Midbrain (tissue), 1 donor: ENCODE results near the gene MCRIP1.

Experiments used
- DNase-seq: peaks from one replicate; lab custom pipeline; 2025; lab: John Stamatoyannopoulos, UW

MCRIP1 gene

DNA sequence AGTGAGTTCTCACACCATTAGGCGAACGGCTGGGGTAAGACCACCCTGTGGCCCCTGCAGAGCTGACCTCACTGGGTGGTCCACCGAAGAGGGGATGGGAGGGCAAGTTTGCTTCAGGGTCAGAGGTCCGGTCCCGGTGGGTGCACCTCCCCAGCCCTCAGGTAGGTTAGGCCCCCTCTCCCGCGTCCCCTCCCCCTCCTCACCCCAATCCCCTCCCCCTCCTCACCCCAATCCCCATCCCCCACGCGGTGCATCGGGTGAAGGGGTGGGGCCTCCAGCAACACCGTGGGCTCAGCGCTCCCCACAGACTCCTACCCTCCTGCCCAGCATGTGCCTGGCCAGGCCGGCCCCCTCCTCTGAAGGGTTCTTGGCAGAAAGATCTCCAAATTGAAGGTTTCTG is 13.4 kb downstream of the MCRIP1 start:
- DNase-seq = no peak

DNA sequence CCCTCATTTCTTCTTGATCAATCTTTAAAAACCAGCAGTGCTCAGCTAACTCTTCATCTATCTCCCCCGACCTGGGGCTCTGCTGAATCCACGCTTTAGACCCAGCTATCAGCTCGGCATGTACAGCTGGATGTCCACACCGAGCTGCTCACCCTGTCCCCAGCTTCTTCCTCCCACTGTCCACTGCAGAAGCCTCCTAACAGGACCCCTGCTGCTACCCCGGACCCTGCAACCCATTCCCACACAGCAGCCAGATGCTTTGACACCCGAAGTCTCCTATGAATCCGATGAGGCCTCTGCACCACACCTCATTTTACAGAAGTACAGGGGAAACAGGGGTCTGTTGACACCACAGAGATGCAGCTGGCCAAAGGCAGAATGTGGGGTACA is 15.3 kb downstream of the MCRIP1 start:
- no peak for DNase-seq

DNA sequence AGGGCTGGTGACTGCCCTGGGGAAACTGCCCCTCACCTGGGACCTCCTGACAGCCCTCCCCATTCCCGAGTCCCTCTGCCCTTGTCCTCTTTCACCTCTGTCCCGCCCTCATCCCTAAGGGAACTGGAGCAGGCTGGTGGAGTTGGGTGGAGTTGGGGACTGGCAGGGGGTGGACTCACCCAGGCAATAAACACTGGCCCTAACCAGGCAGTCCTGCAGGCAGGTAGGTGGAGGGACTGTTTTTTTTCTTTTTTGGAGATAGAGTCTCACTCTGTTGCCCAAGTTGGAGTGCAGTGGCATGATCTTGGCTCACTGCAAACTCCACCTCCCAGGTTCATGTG is 17.5 kb downstream of the MCRIP1 start:
- DNase-seq = no peak

DNA sequence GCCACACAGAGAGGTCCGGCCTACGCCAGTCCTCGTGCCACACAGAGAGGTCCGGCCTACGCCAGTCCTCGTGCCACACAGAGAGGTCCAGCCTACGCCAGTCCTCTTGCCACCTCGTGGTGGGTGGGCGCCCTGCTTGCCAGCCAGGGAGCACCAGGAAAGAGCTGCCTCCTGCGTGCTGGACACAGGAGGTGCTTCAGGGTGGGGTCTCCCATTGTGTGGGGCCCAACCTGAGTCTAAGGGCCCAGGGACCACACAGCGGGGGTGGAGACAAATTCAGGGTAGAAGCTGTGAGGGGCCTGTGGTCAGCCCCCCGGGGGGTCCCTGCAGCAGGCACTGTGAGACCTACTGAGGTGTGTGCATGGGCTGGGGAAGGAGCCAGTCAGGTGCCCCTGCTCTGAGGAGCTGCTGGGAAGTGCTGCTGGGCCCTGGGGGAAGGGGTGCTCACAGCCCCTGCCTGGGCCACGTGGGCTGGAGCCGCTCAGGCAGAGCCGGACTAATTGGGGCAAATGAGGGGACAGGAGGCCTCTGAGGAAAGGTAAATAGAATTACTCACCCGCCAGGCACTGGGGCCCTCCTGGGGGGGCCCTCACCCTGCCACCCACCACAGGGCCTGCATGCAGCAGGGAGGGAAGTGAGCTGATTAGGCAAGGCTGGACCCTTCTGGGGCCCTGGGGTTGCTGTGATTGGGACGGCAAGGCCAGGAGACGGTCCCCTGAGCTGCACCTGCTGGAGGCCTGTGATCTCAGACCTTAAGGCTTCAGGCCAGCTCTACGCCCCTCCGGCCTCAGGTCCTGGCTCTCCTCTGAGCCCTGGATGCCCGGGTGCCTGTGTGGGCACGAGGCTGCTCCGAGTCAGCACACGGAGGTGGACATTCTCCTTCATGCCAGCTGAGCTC is 18.1 kb downstream of the MCRIP1 start:
- no peak for DNase-seq

DNA sequence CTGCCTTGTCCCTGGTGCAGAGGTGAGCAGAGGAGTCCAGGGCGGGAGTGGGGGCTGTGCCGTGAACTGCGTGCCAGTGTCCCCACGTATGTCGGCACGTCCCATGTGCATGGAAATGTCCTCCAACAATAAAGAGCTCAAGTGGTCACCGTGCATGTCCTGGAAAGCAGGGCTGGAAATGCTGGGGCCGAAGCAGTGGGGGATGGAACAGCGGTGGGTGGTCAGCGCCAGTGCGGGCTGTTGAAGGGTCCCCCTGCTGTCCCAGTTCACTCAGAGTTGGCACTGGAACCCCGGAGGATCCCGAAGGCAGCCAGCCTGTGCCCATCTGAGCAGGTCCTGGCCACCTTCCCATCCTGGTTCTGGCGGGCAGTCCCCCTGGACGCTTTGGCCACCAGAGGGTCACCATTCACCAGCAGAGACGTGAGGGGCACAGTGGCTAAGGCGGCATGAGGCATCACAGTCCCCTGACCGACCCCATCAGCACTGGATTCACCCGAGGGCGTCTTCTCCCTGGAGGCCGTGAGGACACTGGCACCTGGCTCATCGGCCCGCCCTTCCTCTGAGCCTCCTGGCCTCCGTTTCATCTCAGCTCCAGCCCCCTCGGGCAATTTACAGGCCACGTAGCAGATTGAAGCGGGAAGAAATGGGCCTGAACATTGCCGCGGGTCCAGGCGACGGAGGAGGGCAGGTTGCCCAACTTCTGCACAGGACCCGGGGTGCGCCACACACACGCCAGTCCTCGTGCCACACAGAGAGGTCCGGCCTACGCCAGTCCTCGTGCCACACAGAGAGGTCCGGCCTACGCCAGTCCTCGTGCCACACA is 19.0 kb downstream of the MCRIP1 start:
- DNase-seq = no peak

DNA sequence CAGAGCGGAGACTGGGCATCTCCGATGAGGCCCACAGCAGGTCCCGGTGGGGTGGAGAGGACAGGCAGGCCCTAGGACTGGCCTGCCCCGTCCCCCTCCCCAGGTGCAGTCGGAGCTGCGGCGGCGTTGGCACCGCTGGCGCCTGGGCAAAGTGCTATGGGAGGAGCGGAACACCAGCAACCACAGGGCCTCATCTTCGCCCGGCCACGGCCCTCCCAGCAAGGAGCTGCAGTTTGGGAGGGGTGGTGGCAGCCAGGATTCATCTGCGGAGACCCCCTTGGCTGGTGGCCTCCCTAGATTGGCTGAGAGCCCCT is 19.8 kb downstream of the MCRIP1 start:
- DNase-seq = no peak

DNA sequence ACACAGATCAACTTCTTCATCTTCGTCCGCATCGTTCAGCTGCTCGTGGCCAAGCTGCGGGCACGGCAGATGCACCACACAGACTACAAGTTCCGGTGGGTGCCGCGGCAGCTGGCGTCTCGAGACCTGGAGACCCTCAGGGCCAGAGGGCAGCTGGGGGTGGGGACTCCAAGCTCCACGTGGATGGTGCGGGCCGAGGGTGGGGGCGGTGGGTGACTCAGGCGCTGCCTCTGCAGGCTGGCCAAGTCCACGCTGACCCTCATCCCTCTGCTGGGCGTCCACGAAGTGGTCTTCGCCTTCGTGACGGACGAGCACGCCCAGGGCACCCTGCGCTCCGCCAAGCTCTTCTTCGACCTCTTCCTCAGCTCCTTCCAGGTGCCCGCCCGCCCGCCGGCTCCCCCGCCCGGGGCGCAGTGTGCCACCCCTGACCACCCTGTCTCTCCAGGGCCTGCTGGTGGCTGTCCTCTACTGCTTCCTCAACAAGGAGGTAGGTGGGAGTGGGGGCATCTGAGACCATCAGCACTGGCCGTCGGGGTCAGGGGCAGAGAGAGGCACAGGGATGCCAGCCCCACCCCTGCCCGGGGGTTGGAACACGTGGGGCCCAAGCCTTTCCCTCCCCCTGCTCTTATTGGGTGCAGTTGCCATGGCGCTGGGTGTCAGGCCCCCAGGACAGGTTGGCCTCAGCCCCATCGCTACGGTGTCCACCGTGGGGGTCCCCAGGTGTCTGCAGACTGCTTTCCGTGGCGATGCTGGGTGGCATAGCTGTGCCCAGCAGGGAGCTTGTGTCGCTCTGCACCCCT is 20.3 kb downstream of the MCRIP1 start:
- no peak for DNase-seq

DNA sequence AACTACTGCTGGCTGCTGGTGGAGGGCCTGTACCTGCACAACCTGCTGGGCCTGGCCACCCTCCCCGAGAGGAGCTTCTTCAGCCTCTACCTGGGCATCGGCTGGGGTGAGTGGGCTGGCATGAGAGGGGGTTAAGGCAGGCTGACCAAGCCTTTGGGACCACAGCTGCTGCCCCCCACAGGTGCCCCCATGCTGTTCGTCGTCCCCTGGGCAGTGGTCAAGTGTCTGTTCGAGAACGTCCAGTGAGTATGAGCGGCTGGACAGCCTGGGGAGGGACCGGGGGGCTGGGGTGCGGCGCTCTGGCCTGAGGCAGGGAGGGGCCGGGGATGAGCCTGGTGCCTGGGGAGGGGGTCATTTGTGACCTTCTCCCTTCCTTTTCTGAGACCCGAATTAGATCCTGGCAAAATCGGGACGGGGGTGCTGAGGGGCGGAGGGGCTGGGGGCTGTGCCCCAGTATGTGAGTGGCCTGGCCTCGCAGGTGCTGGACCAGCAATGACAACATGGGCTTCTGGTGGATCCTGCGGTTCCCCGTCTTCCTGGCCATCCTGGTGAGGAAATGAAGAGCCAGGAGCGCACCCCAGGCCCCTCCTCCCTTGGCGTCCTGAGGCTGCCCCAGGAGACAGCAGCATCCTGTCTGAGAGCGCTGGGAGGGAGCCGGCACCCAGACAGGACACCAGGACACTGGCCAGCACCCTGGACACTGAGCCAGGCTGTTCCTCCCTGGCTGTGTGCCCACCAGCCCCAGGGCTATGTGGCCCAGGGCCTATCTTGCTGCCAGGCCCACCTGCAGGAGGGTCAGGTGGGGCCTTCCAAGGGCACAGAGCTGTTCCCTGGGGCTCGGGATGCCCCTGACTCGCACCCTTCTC is 21.2 kb downstream of the MCRIP1 start:
- DNase-seq = no peak

DNA sequence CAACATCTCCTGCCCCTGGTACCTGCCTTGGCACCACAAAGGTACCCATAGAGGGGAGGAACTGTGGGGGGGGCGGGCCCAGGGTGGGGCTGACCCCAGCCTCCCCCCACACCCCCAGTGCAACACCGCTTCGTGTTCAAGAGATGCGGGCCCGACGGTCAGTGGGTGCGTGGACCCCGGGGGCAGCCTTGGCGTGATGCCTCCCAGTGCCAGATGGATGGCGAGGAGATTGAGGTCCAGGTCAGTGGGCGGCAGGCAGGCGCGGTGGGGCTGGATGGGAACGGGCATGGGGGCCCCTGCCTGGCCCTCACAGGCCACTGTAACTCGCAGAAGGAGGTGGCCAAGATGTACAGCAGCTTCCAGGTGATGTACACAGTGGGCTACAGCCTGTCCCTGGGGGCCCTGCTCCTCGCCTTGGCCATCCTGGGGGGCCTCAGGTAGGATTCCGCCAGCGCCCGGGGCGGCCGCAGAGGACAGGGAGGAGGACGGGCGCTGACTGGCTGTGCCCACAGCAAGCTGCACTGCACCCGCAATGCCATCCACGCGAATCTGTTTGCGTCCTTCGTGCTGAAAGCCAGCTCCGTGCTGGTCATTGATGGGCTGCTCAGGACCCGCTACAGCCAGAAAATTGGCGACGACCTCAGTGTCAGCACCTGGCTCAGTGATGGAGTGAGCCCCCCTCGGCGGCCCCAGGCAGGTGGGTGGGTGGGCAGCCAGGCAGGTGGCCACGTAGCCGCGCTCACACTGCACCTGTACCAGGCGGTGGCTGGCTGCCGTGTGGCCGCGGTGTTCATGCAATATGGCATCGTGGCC is 22.0 kb downstream of the MCRIP1 start:
- DNase-seq = no peak

DNA sequence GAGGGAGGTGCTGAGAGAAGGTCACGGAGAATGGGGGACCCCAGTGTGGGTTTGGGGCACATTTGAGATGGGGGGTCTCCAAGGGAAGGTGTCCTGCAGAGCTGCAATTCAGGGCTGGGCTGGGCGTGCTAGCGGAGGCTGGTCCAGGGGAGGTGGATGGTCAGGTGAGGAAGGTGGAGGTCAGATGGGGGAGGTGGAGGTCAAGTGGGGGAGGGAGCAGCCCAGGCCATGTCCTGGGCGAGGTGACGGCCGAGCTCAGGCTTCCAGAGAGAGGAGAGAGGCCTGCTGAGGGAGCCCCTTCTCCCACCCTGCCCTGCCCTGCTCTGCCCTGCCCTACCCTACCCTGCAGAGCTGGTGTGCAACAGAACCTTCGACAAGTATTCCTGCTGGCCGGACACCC is 22.6 kb downstream of the MCRIP1 start:
- DNase-seq = no peak

DNA sequence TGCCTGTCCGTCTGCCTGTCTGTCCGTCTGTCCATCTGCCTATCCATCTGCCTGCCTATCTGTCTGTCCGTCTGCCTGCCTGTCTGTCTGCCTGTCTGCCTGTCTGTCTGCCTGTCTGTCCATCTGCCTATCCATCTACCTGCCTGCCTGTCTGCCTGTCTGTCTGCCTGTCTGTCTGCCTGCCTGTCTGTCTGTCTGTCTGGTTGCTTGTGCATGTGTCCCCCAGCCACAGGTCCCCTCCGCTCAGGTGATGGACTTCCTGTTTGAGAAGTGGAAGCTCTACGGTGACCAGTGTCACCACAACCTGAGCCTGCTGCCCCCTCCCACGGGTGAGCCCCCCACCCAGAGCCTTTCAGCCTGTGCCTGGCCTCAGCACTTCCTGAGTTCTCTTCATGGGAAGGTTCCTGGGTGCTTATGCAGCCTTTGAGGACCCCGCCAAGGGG is 23.5 kb downstream of the MCRIP1 start:
- DNase-seq = no peak

DNA sequence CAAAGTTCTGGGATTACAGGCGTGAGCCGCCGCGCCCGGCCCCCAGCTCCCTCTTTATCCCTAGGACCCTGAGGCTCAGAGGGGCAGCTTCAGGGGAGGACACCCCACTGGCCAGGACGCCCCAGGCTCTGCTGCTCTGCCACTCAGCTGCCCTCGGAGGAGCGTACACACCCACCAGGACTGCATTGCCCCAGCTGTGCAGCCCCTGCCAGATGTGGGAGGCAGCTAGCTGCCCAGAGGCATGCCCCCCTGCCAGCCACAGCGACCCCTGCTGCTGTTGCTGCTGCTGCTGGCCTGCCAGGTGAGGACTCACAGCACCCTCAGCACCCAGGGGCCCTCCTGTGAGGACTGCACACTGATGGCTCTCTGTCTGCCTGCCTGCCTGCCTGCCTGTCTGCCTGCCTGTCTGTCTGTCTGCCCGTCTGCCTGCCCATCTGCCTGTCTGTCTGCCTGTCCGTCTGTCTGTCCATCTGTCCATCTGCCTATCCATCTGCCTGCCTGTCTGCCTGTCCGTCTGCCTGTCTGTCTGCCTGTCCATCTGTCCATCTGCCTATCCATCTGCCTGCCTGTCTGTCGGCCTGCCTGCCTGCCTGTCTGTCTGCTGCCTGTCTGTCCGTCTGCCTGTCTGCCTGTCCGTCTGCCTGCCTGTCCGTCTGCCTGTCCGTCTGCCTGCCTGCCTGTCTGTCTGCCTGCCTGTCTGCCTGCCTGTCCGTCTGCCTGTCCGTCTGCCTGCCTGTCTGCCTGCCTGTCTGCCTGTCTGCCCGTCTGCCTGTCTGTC is 24.1 kb downstream of the MCRIP1 start:
- DNase-seq = no peak

DNA sequence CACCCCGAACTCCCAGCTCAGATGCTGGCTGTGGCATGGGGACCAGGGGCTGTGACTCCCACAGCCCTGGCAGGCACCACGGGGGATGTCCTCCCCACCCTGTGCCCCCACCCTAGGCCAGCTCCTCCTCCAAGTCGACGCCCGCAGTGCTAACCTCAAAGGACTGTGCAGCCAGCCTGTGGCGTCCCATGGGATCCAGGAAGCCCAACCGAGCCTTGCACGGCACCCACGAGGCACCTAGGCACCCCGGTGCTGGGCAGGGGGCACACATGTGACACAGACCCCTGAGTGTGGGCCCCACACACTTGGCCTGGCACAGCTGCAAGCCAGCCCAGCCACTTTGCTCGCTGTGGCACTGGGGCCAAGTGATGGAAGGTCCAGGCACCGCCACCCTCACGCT is 25.3 kb downstream of the MCRIP1 start:
- no peak for DNase-seq

DNA sequence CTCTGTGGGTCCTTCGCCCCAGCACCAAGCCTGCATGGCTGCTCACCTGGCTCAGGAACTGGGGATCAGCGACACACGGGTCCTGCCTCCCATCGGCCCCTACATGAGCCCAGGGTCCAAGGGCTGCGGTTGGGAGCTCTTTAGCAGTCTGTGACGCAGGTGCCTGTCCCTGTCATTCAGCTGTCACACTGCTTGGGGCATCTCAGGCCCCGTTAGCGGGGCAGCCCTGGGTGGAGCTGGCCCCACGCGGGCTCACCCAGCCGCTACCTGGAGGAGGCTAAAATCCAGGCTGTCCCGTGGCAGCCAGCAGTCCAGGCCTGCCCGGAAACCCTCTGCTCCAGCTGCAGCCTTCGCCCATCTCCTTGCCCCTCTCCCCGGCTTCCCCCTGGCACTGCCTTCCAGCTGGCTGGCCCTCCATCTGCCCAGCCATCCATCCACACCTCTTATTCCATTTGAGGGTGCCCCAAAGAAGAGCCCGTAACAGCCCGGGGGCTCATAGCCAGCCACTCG is 25.8 kb downstream of the MCRIP1 start:
- DNase-seq = no peak

DNA sequence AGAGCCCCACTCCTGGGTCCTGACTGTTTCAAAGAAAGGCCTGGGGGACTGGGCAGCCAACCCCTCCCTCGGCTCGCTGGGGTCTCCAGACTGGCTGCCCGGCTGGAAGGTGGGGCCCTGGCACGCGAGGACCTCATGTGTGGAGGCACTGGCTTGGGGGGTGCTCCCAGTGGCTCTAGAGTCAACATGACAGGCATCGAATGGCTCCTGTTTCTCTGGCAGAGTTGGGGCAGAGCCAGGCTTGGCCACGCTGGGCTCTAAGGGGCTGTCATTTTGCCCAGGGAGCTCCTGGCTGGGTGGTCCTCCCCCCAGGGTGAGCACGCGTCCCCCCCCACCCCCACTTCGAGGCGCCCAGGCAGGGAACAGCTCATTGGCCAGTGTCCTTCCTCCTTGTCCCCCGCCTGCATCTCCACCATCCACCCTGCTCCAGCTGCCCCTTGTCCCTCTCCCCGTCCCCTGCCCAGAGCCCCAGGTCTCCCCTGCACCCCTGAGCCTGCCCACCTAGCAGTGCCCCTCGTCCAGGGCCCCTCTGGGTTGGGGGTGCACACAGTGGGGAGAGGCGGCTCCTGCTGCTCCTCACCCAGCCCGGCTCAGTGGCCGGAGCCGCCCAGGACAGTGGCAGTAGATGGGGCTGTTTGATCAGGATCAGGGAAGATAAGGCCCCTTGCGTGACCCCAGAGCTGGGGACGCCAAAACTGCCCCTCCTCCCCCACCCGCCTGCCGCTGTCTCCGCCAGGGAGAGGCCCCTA is 26.5 kb downstream of the MCRIP1 start:
- no peak for DNase-seq

DNA sequence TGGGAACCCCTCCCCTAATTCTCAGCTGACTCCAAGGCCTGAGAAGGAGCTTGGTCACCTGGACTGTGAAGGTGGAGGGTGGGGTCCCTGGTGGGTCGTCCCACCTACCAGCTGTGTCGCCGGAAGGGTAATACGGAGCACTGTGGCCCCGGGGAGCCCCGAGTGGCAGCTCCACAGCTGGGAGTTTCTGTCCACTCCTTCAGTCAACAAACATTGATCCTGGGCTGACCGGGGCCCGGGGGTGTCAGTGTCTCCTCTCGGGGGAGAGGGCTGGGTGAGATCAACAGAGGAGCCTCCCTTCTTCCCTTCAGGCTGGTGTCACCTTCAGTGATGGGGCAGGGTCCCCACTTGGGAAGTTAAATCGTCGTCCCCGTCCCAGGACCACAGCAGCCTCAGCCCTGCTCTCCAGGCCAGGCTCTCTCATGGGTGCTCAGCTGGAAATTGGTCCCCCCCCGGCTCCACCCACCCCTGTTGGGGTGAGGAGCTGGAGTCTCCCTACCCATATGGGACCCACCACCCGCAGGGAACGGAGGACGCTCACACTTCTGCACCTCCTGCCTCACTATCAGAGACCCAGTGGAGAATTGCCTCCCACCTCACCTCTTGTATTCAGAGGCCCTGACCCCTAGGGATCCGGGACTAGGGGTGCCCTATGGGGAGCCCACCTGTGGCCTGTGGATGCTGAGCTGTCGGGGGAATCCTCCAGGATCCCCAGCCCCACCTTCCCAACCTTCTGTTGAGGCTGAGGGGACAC is 27.2 kb downstream of the MCRIP1 start:
- no peak for DNase-seq

DNA sequence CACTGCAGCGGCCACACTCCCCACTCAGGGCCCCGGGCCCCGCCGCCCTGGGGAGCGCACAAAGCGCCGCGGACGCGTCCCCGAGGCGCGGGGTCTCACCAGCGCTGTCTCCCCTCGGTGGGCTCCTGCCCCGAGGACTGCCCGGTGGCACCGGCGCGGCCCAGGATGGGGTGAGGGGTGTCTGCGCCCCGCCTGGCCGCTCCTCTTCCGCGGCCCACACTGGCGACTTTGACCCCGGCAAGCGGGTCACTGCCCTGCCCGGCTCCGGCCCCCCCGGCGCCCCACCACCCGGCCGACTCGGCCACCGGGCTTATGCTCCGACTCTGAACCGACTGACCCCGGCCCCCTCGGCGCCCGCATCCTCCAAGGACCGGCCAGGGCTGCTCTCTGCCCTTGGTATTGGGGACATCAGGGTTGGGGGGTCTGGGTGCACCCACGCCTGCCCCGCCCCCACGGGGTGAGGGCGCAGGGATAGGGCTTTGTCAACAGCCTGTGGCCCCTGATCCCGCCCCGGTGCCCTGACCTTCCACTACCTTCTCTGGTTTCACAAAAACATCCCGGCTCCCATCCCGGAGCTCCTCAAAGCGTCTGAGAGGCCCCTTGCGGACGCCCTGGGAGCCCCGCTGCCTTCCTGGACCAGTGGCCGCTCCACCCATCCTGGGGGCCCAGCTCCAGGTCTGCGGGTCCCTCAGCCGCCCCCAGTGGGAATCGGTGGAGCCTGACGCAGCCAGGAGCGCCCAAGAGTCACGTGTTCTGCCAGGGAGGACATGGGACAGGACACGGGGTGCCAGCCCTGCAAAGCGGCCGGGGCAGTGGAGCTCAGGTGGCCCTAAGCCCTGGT is 28.3 kb downstream of the MCRIP1 start:
- DNase-seq = no peak
